GM19239 (cell line): ENCODE results near the gene FAM53B.
"Not testable (repeated sequence)": the region's sequence is repeated elsewhere in the genome, so short reads cannot be mapped to it uniquely, and the experiment has no call there.

Experiments used
- DNase-seq: peaks from one replicate; pipeline ENCODE4 v3.0.0; 2011; ENCODE audit warnings: low spot score; ENCODE audit not compliant: insufficient read length
- FAIRE-seq: peaks from 2 replicates; lab custom pipeline; 2011; peaks lifted over from hg19 to GRCh38; lab: Jason Lieb, UNC

Gene FAM53B

DNA sequence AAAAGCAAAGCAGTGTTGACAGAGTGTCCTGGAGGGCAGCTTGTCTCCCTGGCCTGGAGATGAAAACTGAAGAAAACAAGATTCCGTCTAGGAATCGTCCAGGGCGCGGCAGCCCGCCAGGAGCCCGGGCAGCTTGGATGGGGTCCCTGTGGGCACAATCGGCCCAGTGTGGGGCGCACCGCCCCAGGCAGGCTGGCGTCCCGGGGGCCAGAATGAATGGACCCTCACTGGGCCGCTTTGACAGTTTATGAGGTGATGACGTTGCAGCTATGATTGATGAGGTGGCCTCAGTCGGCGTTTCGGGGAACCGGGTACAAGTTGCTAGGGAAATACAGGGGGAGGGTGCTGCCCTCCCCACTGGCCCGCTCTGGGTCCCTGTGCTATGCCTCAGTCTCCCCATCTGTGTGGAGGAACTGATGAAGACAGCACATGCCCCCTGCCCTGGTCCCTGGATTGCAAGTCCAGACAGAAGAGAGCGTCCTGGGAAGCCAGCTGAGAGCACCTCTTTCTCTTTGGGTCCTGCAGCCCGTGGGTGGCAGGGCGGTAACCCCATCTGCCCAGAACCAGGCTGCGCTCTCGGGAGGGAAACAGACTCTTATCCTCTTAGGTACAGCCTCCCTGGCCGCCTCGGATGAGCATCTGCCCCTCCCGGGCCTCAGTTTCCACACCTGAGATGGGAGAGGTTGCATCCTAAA is 151.3 kb downstream of the FAM53B start:
- FAIRE-seq (no peak), DNase-seq (no peak)

- DNase-seq (no peak), FAIRE-seq (no peak)
Measured at GRCh38 chr10:124592101-124592500, 152.1 kb downstream of the FAM53B start.

DNA sequence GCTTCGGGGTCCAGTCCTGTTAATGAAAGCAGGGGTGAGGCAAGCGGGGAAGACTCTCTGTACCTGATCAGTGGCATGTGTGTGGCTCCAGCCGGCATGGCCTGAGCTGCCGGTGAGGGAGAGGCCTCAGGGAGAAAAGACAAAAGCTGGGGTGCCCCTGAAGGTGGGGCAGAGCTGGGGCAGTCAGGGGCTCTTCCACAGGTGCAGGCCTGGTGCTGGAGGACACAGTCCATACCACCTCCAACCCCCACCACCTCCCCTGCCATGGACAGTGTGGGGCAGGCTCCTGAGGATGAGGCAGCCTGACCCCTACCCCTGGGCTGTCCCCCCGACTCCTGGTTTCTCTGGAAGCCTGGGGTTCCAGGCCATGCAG is 153.1 kb downstream of the FAM53B start:
- DNase-seq (no peak), FAIRE-seq (no peak)

GRCh38 chr10:124590216-124591122 is 153.7 kb downstream of the FAM53B start:
- no peak for DNase-seq
- FAIRE-seq, result no peak

GRCh38 chr10:124589491-124590041 is 154.6 kb downstream of the FAM53B start:
- no peak for DNase-seq
- FAIRE-seq, result no peak

- DNase-seq (no peak), FAIRE-seq (no peak)
Measured at GRCh38 chr10:124588736-124589490, 155.3 kb downstream of the FAM53B start.

- not testable (repeated sequence) for DNase-seq, FAIRE-seq
Measured at GRCh38 chr10:124588341-124588735, 155.8 kb downstream of the FAM53B start.

DNA sequence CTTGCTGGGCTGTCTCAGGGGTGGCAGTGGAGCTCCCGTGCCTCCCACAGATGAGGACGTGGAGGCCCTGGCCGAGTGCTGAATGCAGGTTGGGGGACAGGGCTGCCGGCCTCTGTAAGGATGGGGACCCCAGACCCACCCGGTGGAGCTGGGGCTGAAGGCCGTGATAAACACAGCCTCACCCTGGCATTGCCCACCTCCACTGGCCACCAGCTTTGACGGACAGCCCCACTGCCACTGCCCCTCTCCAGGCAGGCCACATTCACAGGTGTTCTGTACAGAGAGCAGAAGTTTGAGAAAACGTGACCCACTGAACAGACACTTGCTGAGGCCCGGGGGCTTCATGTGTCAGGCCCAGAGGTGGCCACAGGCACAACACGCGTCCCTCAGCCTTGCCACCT is 156.4 kb downstream of the FAM53B start:
- no peak for DNase-seq
- FAIRE-seq, result no peak

DNA sequence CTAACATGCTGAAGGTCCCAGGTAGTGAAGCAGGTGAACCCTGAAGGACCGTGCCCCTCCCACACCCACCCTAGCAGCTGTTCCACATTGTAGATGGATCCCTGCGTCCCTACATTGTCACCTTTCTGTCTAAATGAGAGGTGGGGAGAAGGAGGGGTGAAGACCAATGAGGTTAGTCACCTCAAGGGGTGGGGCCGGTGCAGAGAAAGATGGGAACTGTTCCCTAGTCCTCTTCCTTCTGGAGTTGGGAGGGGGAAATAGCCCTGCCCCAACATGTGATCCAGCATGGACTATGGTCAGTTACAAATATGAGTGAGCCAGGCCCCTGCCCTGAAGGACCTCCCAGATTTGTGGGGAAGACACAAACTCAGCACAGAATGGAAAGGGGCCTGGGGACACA is 158.0 kb downstream of the FAM53B start:
- FAIRE-seq, result no peak
- no peak for DNase-seq

DNA sequence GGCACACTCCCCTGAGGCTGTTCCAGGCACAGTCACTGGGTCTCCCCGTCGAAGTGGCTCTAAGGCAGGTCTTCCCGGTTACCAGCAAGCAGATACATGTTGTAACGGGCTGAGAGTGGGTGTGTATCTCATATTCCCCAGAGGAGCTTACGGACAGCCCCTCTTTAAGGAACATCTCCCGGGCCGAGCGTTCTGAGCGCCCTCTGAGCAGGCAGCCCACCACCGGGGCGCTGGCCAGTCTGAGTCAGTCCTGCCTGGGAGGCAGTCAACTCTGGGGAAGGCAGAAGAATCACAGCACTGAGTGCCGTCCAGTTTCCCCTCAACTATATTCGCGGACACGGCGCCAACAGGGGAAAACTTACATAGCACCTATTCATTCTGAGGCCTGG is 165.2 kb downstream of the FAM53B start:
- no peak for FAIRE-seq
- no peak for DNase-seq

- FAIRE-seq (no peak), DNase-seq (no peak)
Measured at GRCh38 chr10:124578231-124579010, 165.8 kb downstream of the FAM53B start.

- no peak for DNase-seq
- FAIRE-seq, result no peak
Measured at GRCh38 chr10:124577651-124578050, 166.5 kb downstream of the FAM53B start.

GRCh38 chr10:124576526-124577420 is 167.4 kb downstream of the FAM53B start:
- no peak for FAIRE-seq
- no peak for DNase-seq

- FAIRE-seq, result no peak
- DNase-seq, result no peak
Measured at GRCh38 chr10:124575107-124576035, 168.8 kb downstream of the FAM53B start.

- FAIRE-seq (no peak), DNase-seq (no peak)
Measured at GRCh38 chr10:124574456-124575070, 169.6 kb downstream of the FAM53B start.

DNA sequence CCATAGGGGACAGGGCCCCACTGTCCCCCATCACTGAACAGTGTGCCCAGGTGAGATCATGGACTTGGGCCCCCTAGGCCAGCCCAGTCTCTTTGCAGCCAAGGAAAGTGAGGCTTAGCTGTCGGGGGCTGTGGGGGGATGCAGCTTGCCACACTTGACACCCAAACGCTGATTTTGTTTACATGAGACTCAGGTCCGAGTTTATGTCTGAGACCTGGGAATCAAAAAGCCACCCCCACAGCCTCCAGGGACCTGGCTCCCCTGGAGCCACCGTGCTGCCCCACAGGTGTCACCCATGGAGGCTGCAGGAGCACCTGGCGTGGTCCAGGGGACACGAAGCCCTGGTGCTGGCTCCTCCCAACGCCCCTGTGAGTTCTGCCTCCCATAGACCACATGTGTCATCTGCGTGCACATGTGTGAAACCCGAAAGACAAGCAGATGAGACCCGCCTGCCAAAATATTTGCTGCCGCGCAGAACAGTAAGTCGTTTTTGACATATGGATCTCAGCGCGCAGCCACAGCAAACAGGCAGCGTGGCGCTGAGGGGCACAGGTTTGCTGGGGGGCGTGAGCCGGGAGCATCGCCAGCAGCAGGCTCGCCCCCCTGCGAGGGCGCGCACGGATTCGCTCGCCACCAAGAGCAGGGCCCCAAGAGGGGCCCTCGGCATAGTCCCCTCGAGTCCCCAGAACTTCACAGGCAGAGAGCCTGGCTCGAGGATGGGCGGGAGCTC is 170.3 kb downstream of the FAM53B start:
- DNase-seq (no peak), FAIRE-seq (no peak)

DNA sequence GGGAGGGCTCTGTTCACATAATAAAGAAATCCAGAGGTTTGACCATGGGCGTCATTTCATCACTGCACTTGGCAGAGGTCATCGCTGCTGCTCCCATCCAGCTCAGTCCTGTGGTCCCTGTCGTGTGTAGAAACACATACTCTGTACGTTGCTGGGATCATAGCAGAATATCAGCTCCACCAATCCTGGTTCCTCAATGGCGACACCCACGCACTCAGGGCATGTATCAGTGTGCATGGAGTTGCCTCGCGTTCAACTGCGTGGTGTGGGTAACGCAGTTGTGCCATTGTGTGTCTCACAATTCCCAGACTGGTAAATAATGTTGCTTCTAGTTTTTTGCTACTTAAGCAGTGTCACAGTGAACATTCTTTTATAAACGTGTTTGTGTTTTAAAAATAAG is 171.4 kb downstream of the FAM53B start:
- FAIRE-seq (no peak), DNase-seq (no peak)
